GF-D8 (cell line): ENCODE data around the gene SLC6A9.
A peak's percentile ranks its signal among the peaks of the same experiment; 100 is the strongest.

ENCODE experiments used
- DNase-seq: peaks from one replicate; lab custom pipeline; 2025; lab: John Stamatoyannopoulos, UW

The SLC6A9 gene

GRCh38 chr1:43969746-43970466, 61.4 kb downstream of the SLC6A9 start, which contains the start of gene DPH2:
Gene DPH2, plus strand, starts transcription at chr1:43970010. Its CDS starts 166 bp downstream, at chr1:43970176.
- DNase-seq = peak; percentile 87

- DNase-seq = no peak
Observed at GRCh38 chr1:43969416-43969745, 61.9 kb downstream of the SLC6A9 start.

GRCh38 chr1:43968348-43968948, 62.8 kb downstream of the SLC6A9 start:
- no peak for DNase-seq

GRCh38 chr1:43965316-43965715, 65.9 kb downstream of the SLC6A9 start:
- no peak for DNase-seq

- no peak for DNase-seq
Observed at GRCh38 chr1:43963890-43964289, 67.4 kb downstream of the SLC6A9 start.

GRCh38 chr1:43963006-43963405, 68.3 kb downstream of the SLC6A9 start:
- no peak for DNase-seq

- no peak for DNase-seq
Observed at GRCh38 chr1:43962324-43962723, 68.9 kb downstream of the SLC6A9 start.

GRCh38 chr1:43961692-43962091, 69.6 kb downstream of the SLC6A9 start:
- no peak for DNase-seq

GRCh38 chr1:43960798-43961197, 70.5 kb downstream of the SLC6A9 start:
- no peak for DNase-seq

- no peak for DNase-seq
Observed at GRCh38 chr1:43958351-43959255, 72.7 kb downstream of the SLC6A9 start.

GRCh38 chr1:43957407-43958040, 73.7 kb downstream of the SLC6A9 start:
- no peak for DNase-seq

GRCh38 chr1:43956234-43956633, 75.0 kb downstream of the SLC6A9 start:
- DNase-seq = no peak

GRCh38 chr1:43954036-43954435, 77.2 kb downstream of the SLC6A9 start:
- no peak for DNase-seq

- DNase-seq = no peak
Observed at GRCh38 chr1:43953361-43953760, 77.9 kb downstream of the SLC6A9 start.

GRCh38 chr1:43952731-43953346, 78.4 kb downstream of the SLC6A9 start:
- DNase-seq = no peak

GRCh38 chr1:43951021-43951985, 80.0 kb downstream of the SLC6A9 start:
- no peak for DNase-seq

- DNase-seq = no peak
Observed at GRCh38 chr1:43949678-43950077, 81.6 kb downstream of the SLC6A9 start.

- DNase-seq = no peak
Observed at GRCh38 chr1:43947874-43948437, 83.3 kb downstream of the SLC6A9 start.

GRCh38 chr1:43947061-43947873, 84.0 kb downstream of the SLC6A9 start:
- DNase-seq = no peak
